Measurements from ENCODE around the gene MYRIP. TPM values are rescaled to one million over a fixed set of nuclear protein-coding genes. Genes with fewer than 3 reads are reported as not detected.

MYRIP gene
- total RNA-seq, 1 donor from 2014 or later: 2.3 TPM

GRCh38 chr3:40306336-40306735 is 496.9 kb downstream of the MYRIP start:
- DNase-seq (ENCODE audit: extremely low read depth, low read depth, low spot score): no peak

GRCh38 chr3:40307176-40307575 is 497.8 kb downstream of the MYRIP start:
- DNase-seq (ENCODE audit: extremely low read depth, low read depth, low spot score): no peak

DNA sequence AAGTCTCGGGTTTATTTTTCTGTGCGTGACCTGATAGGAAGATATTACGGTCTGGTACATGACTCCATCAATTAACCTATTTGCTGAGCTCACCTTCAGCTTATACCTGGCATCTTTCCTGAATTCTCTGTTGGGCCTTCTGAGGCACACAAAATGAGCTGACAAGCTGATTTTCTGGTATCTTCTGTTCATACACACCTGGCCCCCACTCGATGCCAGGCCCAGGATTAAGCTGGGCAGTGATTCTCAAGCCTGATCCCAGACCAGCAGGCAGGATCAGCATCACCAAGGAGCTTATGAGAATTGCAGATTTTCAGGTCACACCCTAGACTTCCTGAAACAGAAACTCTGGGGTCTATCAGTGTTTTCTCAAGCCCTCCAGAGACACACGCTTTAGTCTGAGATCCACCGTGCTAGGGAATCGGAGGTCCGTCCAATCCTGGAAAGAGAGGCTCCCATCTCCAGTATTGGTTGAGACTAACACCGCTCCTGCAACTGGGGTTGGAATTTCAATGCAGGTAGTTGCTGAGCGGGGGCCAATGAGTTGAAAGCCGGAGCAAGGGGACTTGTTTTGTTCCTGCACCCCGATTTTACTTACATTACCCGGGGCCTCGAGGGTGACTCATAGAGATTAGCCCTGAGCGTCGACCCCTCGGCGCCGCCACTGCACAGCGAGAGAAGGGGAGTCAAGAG is 499.5 kb downstream of the MYRIP start:
- DNase-seq (ENCODE audit: extremely low read depth, low read depth, low spot score): no peak

- peak; percentile 72 for DNase-seq (ENCODE audit: extremely low read depth, low read depth, low spot score)
Observed at GRCh38 chr3:40309418-40309924, 500.1 kb downstream of the MYRIP start, which contains the start of gene EIF1B. TSS of gene EIF1B (plus strand) at chr3:40309707. CDS start at chr3:40309942, 235 bp downstream.

Measured in glomerular endothelial cell (primary cell).